Cardiac muscle cell (in vitro differentiated cells and primary cell): ENCODE results near the gene TTC24. TPM values are rescaled to one million over a fixed set of nuclear protein-coding genes. Genes with fewer than 3 reads are reported as not detected.
"Not testable (repeated sequence)": the region's sequence is repeated elsewhere in the genome, so short reads cannot be mapped to it uniquely, and the experiment has no call there.

ENCODE experiments used
- DNase-seq, 2 donors: peaks; one replicate each; pipeline versions ENCODE4 v3.0.0 to v3.0.0-alpha.2; 2010 to 2017; ENCODE audit warnings: low read depth in 1 of 2, low spot score in 1 of 2
- H3K27ac ChIP-seq: fragments of 200-600 bp; sonication (generic); 2 replicates; pipeline ENCODE4 v1.5.1; 2016
- H3K27me3 ChIP-seq: fragments of 200-600 bp; sonication (generic); 2 replicates; pipeline ENCODE4 v1.6.0; 2016; ENCODE audit warnings: control low read depth
- H3K36me3 ChIP-seq: fragments of 200-600 bp; sonication (generic); 2 replicates; pipeline ENCODE4 v1.5.1; 2016; ENCODE audit warnings: control low read depth
- H3K4me1 ChIP-seq: fragments of 200-600 bp; sonication (generic); 2 replicates; pipeline ENCODE4 v1.8.1; 2017; ENCODE audit warnings: low read depth, mild to moderate bottlenecking, mixed run types
- H3K4me3 ChIP-seq: fragments of 200-600 bp; sonication (generic); 2 replicates; pipeline ENCODE4 v1.5.1; 2016; ENCODE audit warnings: mild to moderate bottlenecking
- H3K9me3 ChIP-seq: fragments of 200-600 bp; sonication (generic); 2 replicates; pipeline ENCODE4 v1.5.1; 2017; ENCODE audit warnings: low read depth, mild to moderate bottlenecking, control low read depth
- polyA plus RNA-seq: library from polyadenylated mRNA; unstranded; fragments of >200 nt; fragmentation: Nextera tagmentation; extraction: Ambion mirVana; gene quantifications from 2 replicates; pipeline ENCODE4 v1.2.1, GENCODE V29; 2016
- total RNA-seq: library from RNA; depleted of rRNA; stranded (reverse); fragments of >200 nt; gene quantifications from 2 replicates; pipeline ENCODE4 v1.2.3, GENCODE V29; 2016
- TF ChIP-seq, protein P1 (sequence below): IDR thresholded peaks from 2 replicates; pipeline ENCODE4 v1.5.1; 2012; ENCODE audit warnings: low read depth, mild to moderate bottlenecking, low read length

The TTC24 gene
- total and polyA plus RNA-seq, 2 experiments from 2014 or later, result 0.15 TPM; not detected in 1

DNA sequence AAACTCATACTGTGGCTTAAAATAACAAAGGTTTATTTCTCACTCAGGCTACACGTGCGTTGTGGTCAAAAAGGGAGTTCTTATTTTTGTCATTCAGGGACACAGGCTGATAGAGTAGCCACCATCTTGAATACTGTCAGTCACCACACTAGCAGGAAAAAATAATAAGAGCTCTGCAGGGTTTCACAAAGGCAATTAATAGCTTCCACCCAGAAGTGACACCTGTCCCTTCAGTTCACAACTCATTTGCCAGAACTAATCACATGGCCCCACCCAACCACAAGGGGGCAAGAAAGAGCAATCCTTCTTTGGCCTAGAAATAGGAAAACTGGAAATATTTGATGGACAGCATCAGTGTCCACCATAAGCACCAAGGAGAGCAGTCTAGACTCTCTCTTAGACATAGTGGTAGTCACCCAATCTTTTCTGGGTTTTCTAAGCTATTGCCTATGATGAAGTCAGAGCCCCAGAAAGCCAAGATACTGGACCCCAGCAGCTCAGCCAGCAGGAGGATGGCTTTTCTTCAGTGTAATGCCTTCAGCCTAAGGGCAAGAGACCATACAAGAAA lies 47.9 kb downstream of the TTC24 start:
- Histone ChIP-seq H3K27ac (no peak overlapping the region), H3K9me3 (no peaks in the 10 kb centered on the region), H3K4me1 (peaks cover 4% of the 10 kb centered on the region), H3K27me3 (peaks cover 62% of the 10 kb centered on the region), H3K4me3 (no peak overlapping the region), H3K36me3 (no peaks in the 10 kb centered on the region)
- TF ChIP-seq, protein P1, sequence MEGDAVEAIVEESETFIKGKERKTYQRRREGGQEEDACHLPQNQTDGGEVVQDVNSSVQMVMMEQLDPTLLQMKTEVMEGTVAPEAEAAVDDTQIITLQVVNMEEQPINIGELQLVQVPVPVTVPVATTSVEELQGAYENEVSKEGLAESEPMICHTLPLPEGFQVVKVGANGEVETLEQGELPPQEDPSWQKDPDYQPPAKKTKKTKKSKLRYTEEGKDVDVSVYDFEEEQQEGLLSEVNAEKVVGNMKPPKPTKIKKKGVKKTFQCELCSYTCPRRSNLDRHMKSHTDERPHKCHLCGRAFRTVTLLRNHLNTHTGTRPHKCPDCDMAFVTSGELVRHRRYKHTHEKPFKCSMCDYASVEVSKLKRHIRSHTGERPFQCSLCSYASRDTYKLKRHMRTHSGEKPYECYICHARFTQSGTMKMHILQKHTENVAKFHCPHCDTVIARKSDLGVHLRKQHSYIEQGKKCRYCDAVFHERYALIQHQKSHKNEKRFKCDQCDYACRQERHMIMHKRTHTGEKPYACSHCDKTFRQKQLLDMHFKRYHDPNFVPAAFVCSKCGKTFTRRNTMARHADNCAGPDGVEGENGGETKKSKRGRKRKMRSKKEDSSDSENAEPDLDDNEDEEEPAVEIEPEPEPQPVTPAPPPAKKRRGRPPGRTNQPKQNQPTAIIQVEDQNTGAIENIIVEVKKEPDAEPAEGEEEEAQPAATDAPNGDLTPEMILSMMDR, result peak; percentile 60
- peak; percentile 47 to 63 for DNase-seq

DNA sequence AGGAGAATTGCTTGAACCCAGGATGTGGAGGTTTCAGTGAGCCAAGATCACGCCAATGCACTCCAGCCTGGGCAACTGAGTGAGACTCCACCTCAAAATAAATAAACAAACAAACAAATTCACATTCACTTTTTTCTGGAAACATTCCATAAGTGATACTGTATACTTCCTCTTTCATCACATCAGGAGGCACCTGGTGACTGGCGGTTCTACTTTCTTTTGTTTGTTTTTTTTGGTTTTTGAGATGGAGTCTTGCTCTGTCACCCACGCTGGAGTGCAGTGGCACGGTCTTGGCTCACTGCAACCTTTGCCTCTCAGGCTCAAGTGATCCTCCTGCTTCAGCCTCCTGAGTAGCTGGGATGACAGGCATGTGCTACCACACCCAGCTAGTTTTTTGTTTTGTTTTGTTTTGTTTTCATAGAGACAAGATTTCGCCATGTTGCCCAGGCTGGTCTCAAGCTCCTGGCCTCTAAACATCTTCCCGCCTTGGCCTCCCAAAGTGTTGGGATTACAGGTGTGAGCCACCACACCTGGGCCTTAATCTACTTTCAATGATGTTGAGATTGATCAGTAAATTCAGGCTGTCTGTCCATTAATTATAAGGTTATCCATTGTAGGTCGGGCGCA lies 50.4 kb downstream of the TTC24 start:
- Histone ChIP-seq H3K27ac (no peak overlapping the region), H3K27me3 (peaks cover 59% of the 10 kb centered on the region), H3K4me3 (no peak overlapping the region), H3K9me3 (no peaks in the 10 kb centered on the region), H3K36me3 (no peaks in the 10 kb centered on the region), H3K4me1 (peaks cover 4% of the 10 kb centered on the region)
- TF ChIP-seq, protein P1, result no peak
- DNase-seq, result no peak

DNA sequence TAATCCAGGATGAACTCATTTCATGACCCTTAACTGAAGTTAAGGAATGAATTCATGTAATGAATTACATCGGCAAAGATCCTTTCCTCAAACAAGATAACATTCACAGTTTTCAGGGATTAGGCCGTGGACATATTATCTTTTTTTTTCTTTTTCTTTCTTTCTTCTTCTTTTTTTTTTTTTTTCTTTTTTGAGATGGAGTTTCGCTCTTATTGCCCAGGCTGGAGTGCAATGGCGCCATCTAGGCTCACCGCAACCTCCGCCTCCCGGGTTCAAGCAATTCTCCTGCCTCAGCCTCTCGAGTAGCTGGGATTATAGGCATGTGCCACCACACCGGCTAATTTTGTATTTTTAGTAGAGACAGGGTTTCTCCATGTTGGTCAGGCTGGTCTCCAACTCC lies 51.6 kb downstream of the TTC24 start:
- H3K9me3 ChIP-seq, H3K27ac ChIP-seq, H3K4me3 ChIP-seq, DNase-seq, H3K36me3 ChIP-seq, H3K4me1 ChIP-seq: not testable (repeated sequence)
- peaks cover 58% of the 10 kb centered on the region for H3K27me3 ChIP-seq

DNA sequence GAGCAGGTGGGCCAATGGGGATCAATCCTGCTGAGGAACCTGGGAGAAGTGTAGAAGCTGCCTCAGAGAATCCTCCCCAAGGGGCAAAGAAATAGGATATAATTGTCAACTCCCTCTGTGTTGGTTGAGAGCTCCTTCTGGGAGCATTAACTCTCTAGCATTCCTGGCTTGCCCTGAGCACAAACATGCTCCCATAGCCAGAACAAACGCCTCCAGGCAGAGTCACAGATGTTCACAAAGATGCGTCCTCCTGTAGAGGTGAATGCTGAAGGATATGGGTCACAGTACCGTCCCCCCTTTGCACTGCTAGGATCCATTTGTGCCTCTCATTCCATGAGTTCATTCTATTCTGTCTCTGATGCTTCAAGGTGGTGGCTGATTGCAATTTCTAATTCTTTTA lies 52.8 kb downstream of the TTC24 start:
- H3K27ac ChIP-seq, result no peak overlapping the region
- H3K36me3 ChIP-seq, result no peaks in the 10 kb centered on the region
- DNase-seq, result no peak
- TF ChIP-seq, protein P1, result no peak
- no peak overlapping the region for H3K4me3 ChIP-seq
- no peaks in the 10 kb centered on the region for H3K9me3 ChIP-seq
- H3K4me1 ChIP-seq, result no peaks in the 10 kb centered on the region
- peaks cover 55% of the 10 kb centered on the region for H3K27me3 ChIP-seq

Other genes with a start within 250 kb of the TTC24 start
- 245 and 330 TPM in 2 replicates for gene CCT3, start 241.4 kb upstream of the TTC24 start, total RNA-seq
- gene CCT3, start 241.4 kb upstream of the TTC24 start, polyA plus RNA-seq, result 282 and 287 TPM in 2 replicates
- not detected in 2 replicates for gene TSACC, start 241.2 kb upstream of the TTC24 start, total RNA-seq
- 1.1 and 4.7 TPM in 2 replicates for gene TSACC, start 241.2 kb upstream of the TTC24 start, polyA plus RNA-seq
- gene RHBG, start 210.5 kb upstream of the TTC24 start, total RNA-seq, result not detected in 2 replicates
- gene RHBG, start 210.5 kb upstream of the TTC24 start, polyA plus RNA-seq, result not detected in 2 replicates
- 35.9 and 64.6 TPM in 2 replicates for gene MEF2D, start 78.9 kb upstream of the TTC24 start, total RNA-seq
- 35.1 and 52.1 TPM in 2 replicates for gene MEF2D, start 78.9 kb upstream of the TTC24 start, polyA plus RNA-seq
- gene IQGAP3, start 7.2 kb upstream of the TTC24 start, total RNA-seq, result 4.2 and 31.8 TPM in 2 replicates
- 0.95 and 10.0 TPM in 2 replicates for gene IQGAP3, start 7.2 kb upstream of the TTC24 start, polyA plus RNA-seq
- 130 and 179 TPM in 2 replicates for gene NAXE, start 12.1 kb downstream of the TTC24 start, total RNA-seq
- gene NAXE, start 12.1 kb downstream of the TTC24 start, polyA plus RNA-seq, result 154 and 166 TPM in 2 replicates
- gene GPATCH4, start 21.8 kb downstream of the TTC24 start, total RNA-seq, result 6.0 and 14.4 TPM in 2 replicates
- gene GPATCH4, start 21.8 kb downstream of the TTC24 start, polyA plus RNA-seq, result 42.4 and 48.4 TPM in 2 replicates
- 7.6 and 19.0 TPM in 2 replicates for gene HAPLN2, start 39.7 kb downstream of the TTC24 start, total RNA-seq
- 8.5 and 15.7 TPM in 2 replicates for gene HAPLN2, start 39.7 kb downstream of the TTC24 start, polyA plus RNA-seq
- gene BCAN, start 62.4 kb downstream of the TTC24 start, total RNA-seq, result 0.86 and 1.2 TPM in 2 replicates
- 0.23 and 0.39 TPM in 2 replicates for gene BCAN, start 62.4 kb downstream of the TTC24 start, polyA plus RNA-seq
- 302 and 391 TPM in 2 replicates for gene NES, start 97.7 kb downstream of the TTC24 start, total RNA-seq
- 86.5 and 89.3 TPM in 2 replicates for gene NES, start 97.7 kb downstream of the TTC24 start, polyA plus RNA-seq
- 556 and 900 TPM in 2 replicates for gene CRABP2, start 125.9 kb downstream of the TTC24 start, total RNA-seq
- gene CRABP2, start 125.9 kb downstream of the TTC24 start, polyA plus RNA-seq, result 824 and 1,249 TPM in 2 replicates
- gene METTL25B, start 148.7 kb downstream of the TTC24 start, total RNA-seq, result 22.8 and 25.4 TPM in 2 replicates
- 19.5 and 20.9 TPM in 2 replicates for gene METTL25B, start 148.7 kb downstream of the TTC24 start, polyA plus RNA-seq
- 22.6 and 27.3 TPM in 2 replicates for gene ISG20L2, start 149.0 kb downstream of the TTC24 start, total RNA-seq
- gene ISG20L2, start 149.0 kb downstream of the TTC24 start, polyA plus RNA-seq, result 25.1 and 31.3 TPM in 2 replicates
- gene MRPL24, start 161.4 kb downstream of the TTC24 start, total RNA-seq, result 34.9 and 54.1 TPM in 2 replicates
- gene MRPL24, start 161.4 kb downstream of the TTC24 start, polyA plus RNA-seq, result 70.7 and 77.7 TPM in 2 replicates
- 207 and 480 TPM in 2 replicates for gene HDGF, start 172.0 kb downstream of the TTC24 start, total RNA-seq
- 176 and 238 TPM in 2 replicates for gene HDGF, start 172.0 kb downstream of the TTC24 start, polyA plus RNA-seq
- 117 and 126 TPM in 2 replicates for gene PRCC, start 187.8 kb downstream of the TTC24 start, total RNA-seq
- gene PRCC, start 187.8 kb downstream of the TTC24 start, polyA plus RNA-seq, result 118 and 150 TPM in 2 replicates
- 2.7 and 3.8 TPM in 2 replicates for gene SH2D2A, start 237.1 kb downstream of the TTC24 start, total RNA-seq
- 1.1 and 5.2 TPM in 2 replicates for gene SH2D2A, start 237.1 kb downstream of the TTC24 start, polyA plus RNA-seq